DND-41 (cell line): ENCODE measurements around the gene AMELX.

Experiments used
- EZH2 ChIP-seq: IDR thresholded peaks from 3 replicates; pipeline ENCODE4 v1.6.1; 2012; ENCODE audit warnings: borderline replicate concordance, low read depth, mild to moderate bottlenecking, moderate library complexity, low read length, inconsistent platforms; ENCODE audit not compliant: severe bottlenecking
- TF ChIP-seq, protein P1 (sequence below): IDR thresholded peaks from 2 replicates; pipeline ENCODE4 v1.5.1; 2012; ENCODE audit warnings: borderline replicate concordance, low read length, moderate library complexity, mild to moderate bottlenecking; ENCODE audit not compliant: poor library complexity, severe bottlenecking; ENCODE audit errors: extremely low read depth

DNA sequence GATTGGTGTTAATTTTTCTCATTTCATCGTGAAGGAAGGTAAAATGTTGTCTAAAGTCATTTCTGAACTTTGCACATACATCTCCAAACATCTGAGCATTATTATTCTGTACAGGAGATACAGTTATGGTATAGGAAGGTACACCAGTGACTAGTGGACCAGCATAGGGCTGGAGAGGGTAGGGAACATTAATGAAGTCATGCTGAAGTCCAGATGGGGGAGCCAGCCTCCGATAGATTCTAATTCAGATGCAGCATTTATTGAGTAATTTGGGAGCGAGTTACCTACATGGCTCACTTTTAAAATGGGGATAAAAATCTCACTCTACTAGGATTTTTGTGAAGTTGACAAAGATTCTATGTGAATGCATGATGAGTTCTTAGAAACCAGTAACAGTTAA is 34.9 kb downstream of the AMELX start:
- TF ChIP-seq, protein P1, sequence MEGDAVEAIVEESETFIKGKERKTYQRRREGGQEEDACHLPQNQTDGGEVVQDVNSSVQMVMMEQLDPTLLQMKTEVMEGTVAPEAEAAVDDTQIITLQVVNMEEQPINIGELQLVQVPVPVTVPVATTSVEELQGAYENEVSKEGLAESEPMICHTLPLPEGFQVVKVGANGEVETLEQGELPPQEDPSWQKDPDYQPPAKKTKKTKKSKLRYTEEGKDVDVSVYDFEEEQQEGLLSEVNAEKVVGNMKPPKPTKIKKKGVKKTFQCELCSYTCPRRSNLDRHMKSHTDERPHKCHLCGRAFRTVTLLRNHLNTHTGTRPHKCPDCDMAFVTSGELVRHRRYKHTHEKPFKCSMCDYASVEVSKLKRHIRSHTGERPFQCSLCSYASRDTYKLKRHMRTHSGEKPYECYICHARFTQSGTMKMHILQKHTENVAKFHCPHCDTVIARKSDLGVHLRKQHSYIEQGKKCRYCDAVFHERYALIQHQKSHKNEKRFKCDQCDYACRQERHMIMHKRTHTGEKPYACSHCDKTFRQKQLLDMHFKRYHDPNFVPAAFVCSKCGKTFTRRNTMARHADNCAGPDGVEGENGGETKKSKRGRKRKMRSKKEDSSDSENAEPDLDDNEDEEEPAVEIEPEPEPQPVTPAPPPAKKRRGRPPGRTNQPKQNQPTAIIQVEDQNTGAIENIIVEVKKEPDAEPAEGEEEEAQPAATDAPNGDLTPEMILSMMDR, result no peak
- TF ChIP-seq EZH2, result no peak
